SH-SY5Y (cell line): Measurements from ENCODE around the gene HSD17B12.

Experiments
- GATA2 ChIP-seq: IDR thresholded peaks from 2 replicates; pipeline ENCODE4 v1.6.1; 2011; ENCODE audit warnings: mild to moderate bottlenecking, low read depth, low read length
- GATA3 ChIP-seq: IDR thresholded peaks from 2 replicates; pipeline ENCODE4 v1.6.1; 2011; ENCODE audit warnings: low read depth, mild to moderate bottlenecking, low read length, moderate library complexity

DNA sequence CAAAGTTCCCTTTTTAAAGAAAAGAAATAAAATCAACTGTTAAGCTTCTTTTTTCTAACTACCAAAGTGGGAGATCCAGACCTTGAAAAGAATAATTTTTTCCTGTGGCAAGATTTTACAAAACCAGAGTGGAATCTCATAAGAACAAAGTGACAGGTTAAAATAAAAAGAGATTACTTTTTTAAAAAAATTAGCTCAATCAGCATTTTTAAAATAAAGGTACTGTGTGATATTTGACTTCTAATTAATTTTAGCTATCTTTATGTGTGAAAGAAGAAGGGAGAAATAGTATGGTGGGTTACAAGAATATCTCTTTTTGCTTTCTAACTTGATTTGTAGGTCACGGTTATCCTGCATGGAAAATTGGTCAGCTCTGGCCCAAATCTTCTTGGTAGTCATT is 107.3 kb downstream of the HSD17B12 start:
- TF ChIP-seq GATA2 (no peak), GATA3 (no peak)
